ENCODE results near the gene PEPD.

DNA sequence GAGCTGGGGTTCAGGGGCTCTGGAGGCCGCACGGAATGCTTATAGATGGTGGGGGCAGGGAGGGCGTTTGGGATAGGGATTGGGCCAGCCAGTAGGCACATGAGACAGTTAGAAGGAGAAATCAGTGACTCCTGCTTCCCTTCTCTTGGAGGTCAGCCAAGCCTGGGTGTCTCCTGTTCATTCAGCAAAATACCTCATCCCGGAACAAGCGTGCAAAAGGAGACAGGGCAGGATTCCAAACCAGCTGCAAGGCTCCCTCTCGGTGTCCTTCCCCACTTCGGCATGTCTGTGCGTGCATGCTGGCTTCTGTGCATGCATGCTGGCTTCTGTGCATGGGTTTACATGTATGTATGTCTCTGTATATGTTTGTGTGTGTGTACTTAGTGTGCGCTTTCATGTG is 37.3 kb upstream of the PEPD start:
- TF ChIP-seq, protein P1, sequence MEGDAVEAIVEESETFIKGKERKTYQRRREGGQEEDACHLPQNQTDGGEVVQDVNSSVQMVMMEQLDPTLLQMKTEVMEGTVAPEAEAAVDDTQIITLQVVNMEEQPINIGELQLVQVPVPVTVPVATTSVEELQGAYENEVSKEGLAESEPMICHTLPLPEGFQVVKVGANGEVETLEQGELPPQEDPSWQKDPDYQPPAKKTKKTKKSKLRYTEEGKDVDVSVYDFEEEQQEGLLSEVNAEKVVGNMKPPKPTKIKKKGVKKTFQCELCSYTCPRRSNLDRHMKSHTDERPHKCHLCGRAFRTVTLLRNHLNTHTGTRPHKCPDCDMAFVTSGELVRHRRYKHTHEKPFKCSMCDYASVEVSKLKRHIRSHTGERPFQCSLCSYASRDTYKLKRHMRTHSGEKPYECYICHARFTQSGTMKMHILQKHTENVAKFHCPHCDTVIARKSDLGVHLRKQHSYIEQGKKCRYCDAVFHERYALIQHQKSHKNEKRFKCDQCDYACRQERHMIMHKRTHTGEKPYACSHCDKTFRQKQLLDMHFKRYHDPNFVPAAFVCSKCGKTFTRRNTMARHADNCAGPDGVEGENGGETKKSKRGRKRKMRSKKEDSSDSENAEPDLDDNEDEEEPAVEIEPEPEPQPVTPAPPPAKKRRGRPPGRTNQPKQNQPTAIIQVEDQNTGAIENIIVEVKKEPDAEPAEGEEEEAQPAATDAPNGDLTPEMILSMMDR (conservative IDR thresholded peaks at IDR 0.05; ENCODE audit: low read length) = no peak
- TF ChIP-seq EZH2phosphoT487 (IDR thresholded peaks at IDR 0.05; ENCODE audit: borderline replicate concordance) = no peak
